WTC11 (cell line): ENCODE data around the gene CAMSAP1.

ENCODE experiments used
- FOXJ3 ChIP-seq: sonication (generic); formaldehyde crosslinking; IDR thresholded peaks from 2 replicates; pipeline ENCODE4 v1.9.0; 2021; ENCODE audit warnings: missing genetic modification reagents, mild to moderate bottlenecking, borderline replicate concordance
- JUN ChIP-seq: sonication (generic); formaldehyde crosslinking; IDR thresholded peaks from 2 replicates; pipeline ENCODE4 v1.8.0; 2023; ENCODE audit warnings: mild to moderate bottlenecking, missing genetic modification reagents
- KAT7 ChIP-seq: sonication (generic); formaldehyde crosslinking; IDR thresholded peaks from 2 replicates; pipeline ENCODE4 v1.8.1; 2023; ENCODE audit warnings: missing genetic modification reagents, mild to moderate bottlenecking, borderline replicate concordance
- MXD4 ChIP-seq: fragments of 250-450 bp; sonication (Bioruptor Pico); IDR thresholded peaks from 2 replicates; pipeline ENCODE4 v1.8.0; 2021; ENCODE audit warnings: mild to moderate bottlenecking, moderate library complexity, borderline replicate concordance
- TF ChIP-seq, protein P1 (sequence below): sonication (generic); formaldehyde crosslinking; IDR thresholded peaks from 2 replicates; pipeline ENCODE4 v1.8.1; 2023; ENCODE audit warnings: mild to moderate bottlenecking, missing genetic modification reagents, moderate library complexity
- TF ChIP-seq, protein P2 (sequence below): sonication (generic); formaldehyde crosslinking; IDR thresholded peaks from 2 replicates; pipeline ENCODE4 v1.8.0; 2022; ENCODE audit warnings: missing genetic modification reagents
- TF ChIP-seq, protein P3 (sequence below): fragments of 200-600 bp; IDR thresholded peaks from 2 replicates; pipeline ENCODE4 v1.8.0; 2022; ENCODE audit warnings: antibody characterized with exemption
- TF ChIP-seq, protein P4 (sequence below): sonication (generic); formaldehyde crosslinking; IDR thresholded peaks from 2 replicates; pipeline ENCODE4 v1.8.1; 2022; ENCODE audit warnings: mild to moderate bottlenecking, missing genetic modification reagents, moderate library complexity, borderline replicate concordance
- TF ChIP-seq, protein P5 (sequence below): sonication (generic); formaldehyde crosslinking; conservative IDR thresholded peaks from 2 replicates; pipeline ENCODE4 v1.8.1; 2022; ENCODE audit warnings: mild to moderate bottlenecking, missing genetic modification reagents

DNA sequence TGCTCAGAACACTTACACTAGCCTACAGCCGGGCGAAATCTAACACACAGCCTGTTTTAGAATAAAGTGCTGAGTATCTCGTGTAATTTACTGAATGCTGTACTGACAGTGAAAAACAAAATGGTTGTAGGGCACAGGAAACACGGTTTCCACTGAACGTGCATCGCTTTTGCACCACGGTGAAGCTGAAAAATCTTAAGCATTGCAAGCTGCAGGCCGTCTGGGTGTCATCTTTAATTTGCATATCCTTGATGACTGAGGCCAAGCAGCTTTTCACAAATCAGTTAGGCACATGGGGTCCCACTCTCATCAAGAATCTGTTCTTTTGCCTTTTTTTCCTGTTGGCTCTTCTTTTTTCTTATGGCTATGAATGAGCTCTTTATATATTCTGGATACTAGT, 58.2 kb downstream of the CAMSAP1 start:
- TF ChIP-seq, protein P1, sequence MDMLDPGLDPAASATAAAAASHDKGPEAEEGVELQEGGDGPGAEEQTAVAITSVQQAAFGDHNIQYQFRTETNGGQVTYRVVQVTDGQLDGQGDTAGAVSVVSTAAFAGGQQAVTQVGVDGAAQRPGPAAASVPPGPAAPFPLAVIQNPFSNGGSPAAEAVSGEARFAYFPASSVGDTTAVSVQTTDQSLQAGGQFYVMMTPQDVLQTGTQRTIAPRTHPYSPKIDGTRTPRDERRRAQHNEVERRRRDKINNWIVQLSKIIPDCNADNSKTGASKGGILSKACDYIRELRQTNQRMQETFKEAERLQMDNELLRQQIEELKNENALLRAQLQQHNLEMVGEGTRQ = no peak
- TF ChIP-seq, protein P2, sequence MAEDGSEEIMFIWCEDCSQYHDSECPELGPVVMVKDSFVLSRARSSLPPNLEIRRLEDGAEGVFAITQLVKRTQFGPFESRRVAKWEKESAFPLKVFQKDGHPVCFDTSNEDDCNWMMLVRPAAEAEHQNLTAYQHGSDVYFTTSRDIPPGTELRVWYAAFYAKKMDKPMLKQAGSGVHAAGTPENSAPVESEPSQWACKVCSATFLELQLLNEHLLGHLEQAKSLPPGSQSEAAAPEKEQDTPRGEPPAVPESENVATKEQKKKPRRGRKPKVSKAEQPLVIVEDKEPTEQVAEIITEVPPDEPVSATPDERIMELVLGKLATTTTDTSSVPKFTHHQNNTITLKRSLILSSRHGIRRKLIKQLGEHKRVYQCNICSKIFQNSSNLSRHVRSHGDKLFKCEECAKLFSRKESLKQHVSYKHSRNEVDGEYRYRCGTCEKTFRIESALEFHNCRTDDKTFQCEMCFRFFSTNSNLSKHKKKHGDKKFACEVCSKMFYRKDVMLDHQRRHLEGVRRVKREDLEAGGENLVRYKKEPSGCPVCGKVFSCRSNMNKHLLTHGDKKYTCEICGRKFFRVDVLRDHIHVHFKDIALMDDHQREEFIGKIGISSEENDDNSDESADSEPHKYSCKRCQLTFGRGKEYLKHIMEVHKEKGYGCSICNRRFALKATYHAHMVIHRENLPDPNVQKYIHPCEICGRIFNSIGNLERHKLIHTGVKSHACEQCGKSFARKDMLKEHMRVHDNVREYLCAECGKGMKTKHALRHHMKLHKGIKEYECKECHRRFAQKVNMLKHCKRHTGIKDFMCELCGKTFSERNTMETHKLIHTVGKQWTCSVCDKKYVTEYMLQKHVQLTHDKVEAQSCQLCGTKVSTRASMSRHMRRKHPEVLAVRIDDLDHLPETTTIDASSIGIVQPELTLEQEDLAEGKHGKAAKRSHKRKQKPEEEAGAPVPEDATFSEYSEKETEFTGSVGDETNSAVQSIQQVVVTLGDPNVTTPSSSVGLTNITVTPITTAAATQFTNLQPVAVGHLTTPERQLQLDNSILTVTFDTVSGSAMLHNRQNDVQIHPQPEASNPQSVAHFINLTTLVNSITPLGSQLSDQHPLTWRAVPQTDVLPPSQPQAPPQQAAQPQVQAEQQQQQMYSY (CRISPR knock-in tag) = no peak
- TF ChIP-seq, protein P3, sequence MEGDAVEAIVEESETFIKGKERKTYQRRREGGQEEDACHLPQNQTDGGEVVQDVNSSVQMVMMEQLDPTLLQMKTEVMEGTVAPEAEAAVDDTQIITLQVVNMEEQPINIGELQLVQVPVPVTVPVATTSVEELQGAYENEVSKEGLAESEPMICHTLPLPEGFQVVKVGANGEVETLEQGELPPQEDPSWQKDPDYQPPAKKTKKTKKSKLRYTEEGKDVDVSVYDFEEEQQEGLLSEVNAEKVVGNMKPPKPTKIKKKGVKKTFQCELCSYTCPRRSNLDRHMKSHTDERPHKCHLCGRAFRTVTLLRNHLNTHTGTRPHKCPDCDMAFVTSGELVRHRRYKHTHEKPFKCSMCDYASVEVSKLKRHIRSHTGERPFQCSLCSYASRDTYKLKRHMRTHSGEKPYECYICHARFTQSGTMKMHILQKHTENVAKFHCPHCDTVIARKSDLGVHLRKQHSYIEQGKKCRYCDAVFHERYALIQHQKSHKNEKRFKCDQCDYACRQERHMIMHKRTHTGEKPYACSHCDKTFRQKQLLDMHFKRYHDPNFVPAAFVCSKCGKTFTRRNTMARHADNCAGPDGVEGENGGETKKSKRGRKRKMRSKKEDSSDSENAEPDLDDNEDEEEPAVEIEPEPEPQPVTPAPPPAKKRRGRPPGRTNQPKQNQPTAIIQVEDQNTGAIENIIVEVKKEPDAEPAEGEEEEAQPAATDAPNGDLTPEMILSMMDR = no peak
- TF ChIP-seq FOXJ3 (no peak), KAT7 (CRISPR knock-in tag) (no peak), JUN (CRISPR knock-in tag) (no peak), MXD4 (CRISPR knock-in tag) (no peak)
- TF ChIP-seq, protein P4, sequence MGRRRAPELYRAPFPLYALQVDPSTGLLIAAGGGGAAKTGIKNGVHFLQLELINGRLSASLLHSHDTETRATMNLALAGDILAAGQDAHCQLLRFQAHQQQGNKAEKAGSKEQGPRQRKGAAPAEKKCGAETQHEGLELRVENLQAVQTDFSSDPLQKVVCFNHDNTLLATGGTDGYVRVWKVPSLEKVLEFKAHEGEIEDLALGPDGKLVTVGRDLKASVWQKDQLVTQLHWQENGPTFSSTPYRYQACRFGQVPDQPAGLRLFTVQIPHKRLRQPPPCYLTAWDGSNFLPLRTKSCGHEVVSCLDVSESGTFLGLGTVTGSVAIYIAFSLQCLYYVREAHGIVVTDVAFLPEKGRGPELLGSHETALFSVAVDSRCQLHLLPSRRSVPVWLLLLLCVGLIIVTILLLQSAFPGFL = no peak
- TF ChIP-seq, protein P5, sequence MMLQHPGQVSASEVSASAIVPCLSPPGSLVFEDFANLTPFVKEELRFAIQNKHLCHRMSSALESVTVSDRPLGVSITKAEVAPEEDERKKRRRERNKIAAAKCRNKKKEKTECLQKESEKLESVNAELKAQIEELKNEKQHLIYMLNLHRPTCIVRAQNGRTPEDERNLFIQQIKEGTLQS = no peak
